Muscle of leg (tissue), 11 donors: ENCODE measurements around the gene CLEC3A. TPM values are rescaled to one million over a fixed set of nuclear protein-coding genes. Genes with fewer than 3 reads are reported as not detected.

Experiments used
- DNase-seq: peaks from one replicate; pipeline ENCODE4 v3.0.0; 2013
- H3K27ac ChIP-seq: one replicate; pipeline ENCODE4 v1.5.1; 2013; ENCODE audit warnings: mild to moderate bottlenecking, low read length, control low read depth
- H3K27me3 ChIP-seq: one replicate; pipeline ENCODE4 v1.6.1; 2013; ENCODE audit warnings: low read length; ENCODE audit not compliant: control insufficient read depth, insufficient read depth
- H3K36me3 ChIP-seq: one replicate; pipeline ENCODE4 v1.6.1; 2013; ENCODE audit warnings: low read length; ENCODE audit not compliant: control insufficient read depth, insufficient read depth
- H3K4me1 ChIP-seq: one replicate; pipeline ENCODE4 v1.6.1; 2013; ENCODE audit warnings: low read length; ENCODE audit not compliant: control insufficient read depth, insufficient read depth
- H3K4me3 ChIP-seq: one replicate; pipeline ENCODE4 v1.5.1; 2013; ENCODE audit warnings: low read length, control low read depth
- H3K9me3 ChIP-seq: replicated peaks from 2 replicates; pipeline ENCODE4 v1.6.1; 2013; ENCODE audit warnings: low read depth, low read length; ENCODE audit not compliant: control insufficient read depth
- WGBS: methylation state at CpG from one replicate; pipeline ENCODE4 v1.1.5; 2013; ENCODE audit warnings: missing lambda C conversion rate; ENCODE audit not compliant: insufficient coverage; 5-methylcytosine and 5-hydroxymethylcytosine counted together
- polyA plus RNA-seq, 8 donors: library from polyadenylated mRNA; unstranded; fragments of 120-200 nt; gene quantifications; one replicate each; pipeline versions ENCODE4 v1.2.1 to v1.2.3, GENCODE V29; 2013; ENCODE audit warnings: inconsistent platforms in 1 of 8, low replicate concordance in 1 of 8; ENCODE audit not compliant: insufficient read length in 8 of 8, insufficient read depth in 1 of 8
- total RNA-seq: library from RNA; stranded (reverse); fragments of 120-200 nt; gene quantifications from one replicate; pipeline ENCODE4 v1.2.4, GENCODE V29; 2013

CLEC3A gene
- total and polyA plus RNA-seq, 9 donors: 0.10 TPM; not detected in 8

- no peak for DNase-seq
- WGBS: no CpG with 5 or more reads among the region's 5 CpGs
- H3K36me3 ChIP-seq: no peaks in the 10 kb centered on the region
- H3K4me1 ChIP-seq: no peaks in the 10 kb centered on the region
- no peak overlapping the region for H3K27ac ChIP-seq
- no peaks in the 10 kb centered on the region for H3K27me3 ChIP-seq
- no peaks in the 10 kb centered on the region for H3K9me3 ChIP-seq
- H3K4me3 ChIP-seq: no peak overlapping the region
These were observed 37.9 kb downstream of the CLEC3A start for GRCh38 chr16:78060295-78060694.

- Histone ChIP-seq H3K4me3 (no peak overlapping the region), H3K27me3 (no peaks in the 10 kb centered on the region), H3K27ac (no peak overlapping the region), H3K9me3 (no peaks in the 10 kb centered on the region), H3K36me3 (no peaks in the 10 kb centered on the region), H3K4me1 (no peaks in the 10 kb centered on the region)
- no peak for DNase-seq
- no CpG with 5 or more reads among the region's 5 CpGs for WGBS
These were observed 38.5 kb downstream of the CLEC3A start for GRCh38 chr16:78060809-78061208.

- no peak for DNase-seq
- WGBS: 58% methylated on average over 2 of the region's 4 CpGs
- no peaks in the 10 kb centered on the region for H3K4me1 ChIP-seq
- H3K27me3 ChIP-seq: no peaks in the 10 kb centered on the region
- H3K9me3 ChIP-seq: no peaks in the 10 kb centered on the region
- no peaks in the 10 kb centered on the region for H3K36me3 ChIP-seq
- no peak overlapping the region for H3K27ac ChIP-seq
- H3K4me3 ChIP-seq: no peak overlapping the region
These were observed 43.0 kb downstream of the CLEC3A start for GRCh38 chr16:78065319-78065718.

DNA sequence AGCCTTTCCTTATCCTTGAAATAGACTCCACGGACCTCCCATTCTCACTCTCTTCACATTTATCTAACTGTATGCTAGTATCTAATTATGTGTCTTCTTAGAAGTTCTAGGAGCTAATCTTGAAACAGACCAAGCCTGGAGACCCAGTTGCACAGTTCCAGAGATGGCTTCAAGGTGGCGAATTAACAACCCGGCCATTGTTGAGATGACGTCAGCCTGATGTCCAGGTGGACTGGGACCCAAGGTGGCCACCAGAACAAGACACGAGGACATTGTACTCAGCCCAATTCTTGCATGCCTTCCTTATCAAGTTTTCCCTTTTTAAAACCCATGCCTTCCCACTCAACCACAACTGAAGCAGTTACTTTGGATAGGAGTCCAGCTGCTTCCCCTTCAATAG lies 47.6 kb downstream of the CLEC3A start:
- Histone ChIP-seq H3K4me3 (no peak overlapping the region), H3K4me1 (no peaks in the 10 kb centered on the region), H3K27ac (no peak overlapping the region), H3K27me3 (peaks cover 4% of the 10 kb centered on the region), H3K36me3 (no peaks in the 10 kb centered on the region), H3K9me3 (no peaks in the 10 kb centered on the region)
- no peak for DNase-seq
- 93% methylated on average over 4 of the region's 5 CpGs for WGBS

DNA sequence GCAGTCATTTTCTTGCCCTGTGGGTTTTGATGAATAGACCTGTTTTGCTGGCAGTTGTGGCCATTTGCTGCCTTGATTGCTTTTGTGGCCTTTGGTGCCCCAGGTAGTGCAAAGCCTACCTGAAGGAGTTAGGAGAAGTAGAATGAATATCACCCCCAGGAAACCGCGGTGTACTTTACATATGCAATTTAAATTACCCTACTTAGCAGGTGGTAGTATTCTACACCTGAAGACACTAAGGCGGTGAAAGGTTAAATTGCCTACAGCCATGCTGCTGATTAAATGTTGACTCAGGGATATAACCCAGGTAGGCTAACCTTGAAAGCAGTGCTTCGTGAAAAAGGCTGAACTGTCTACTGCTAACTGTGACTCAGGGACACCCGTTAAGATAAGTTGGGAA lies 49.9 kb downstream of the CLEC3A start:
- no peak overlapping the region for H3K4me3 ChIP-seq
- no peak overlapping the region for H3K27ac ChIP-seq
- no peaks in the 10 kb centered on the region for H3K4me1 ChIP-seq
- peaks cover 6% of the 10 kb centered on the region for H3K27me3 ChIP-seq
- no peak for DNase-seq
- no peaks in the 10 kb centered on the region for H3K9me3 ChIP-seq
- no CpG with 5 or more reads among the region's 5 CpGs for WGBS
- H3K36me3 ChIP-seq: no peaks in the 10 kb centered on the region

DNA sequence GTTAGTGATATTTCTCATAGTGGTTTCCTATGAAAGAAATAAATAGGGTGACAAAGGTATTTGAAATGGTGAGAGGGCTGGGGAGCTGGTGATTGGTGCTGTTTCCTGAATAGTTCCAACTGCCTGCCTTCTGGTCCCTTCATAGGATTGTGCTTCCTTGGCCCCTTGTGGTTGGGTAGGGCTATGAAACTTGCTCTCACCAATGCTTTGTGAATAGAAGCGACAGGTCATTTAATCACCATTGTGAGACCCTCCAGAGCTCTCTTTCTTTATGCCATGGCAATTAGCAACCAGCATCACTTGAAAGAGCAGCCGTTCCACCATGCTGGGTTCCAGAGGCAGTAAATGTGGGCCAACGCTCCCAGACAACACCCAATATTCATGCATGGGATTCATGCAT lies 53.5 kb downstream of the CLEC3A start:
- Histone ChIP-seq H3K9me3 (no peaks in the 10 kb centered on the region), H3K4me3 (no peak overlapping the region), H3K4me1 (no peaks in the 10 kb centered on the region), H3K27ac (no peak overlapping the region), H3K27me3 (peaks cover 6% of the 10 kb centered on the region), H3K36me3 (no peaks in the 10 kb centered on the region)
- DNase-seq: no peak
- 67% methylated on average over 1 of the region's 3 CpGs for WGBS

DNA sequence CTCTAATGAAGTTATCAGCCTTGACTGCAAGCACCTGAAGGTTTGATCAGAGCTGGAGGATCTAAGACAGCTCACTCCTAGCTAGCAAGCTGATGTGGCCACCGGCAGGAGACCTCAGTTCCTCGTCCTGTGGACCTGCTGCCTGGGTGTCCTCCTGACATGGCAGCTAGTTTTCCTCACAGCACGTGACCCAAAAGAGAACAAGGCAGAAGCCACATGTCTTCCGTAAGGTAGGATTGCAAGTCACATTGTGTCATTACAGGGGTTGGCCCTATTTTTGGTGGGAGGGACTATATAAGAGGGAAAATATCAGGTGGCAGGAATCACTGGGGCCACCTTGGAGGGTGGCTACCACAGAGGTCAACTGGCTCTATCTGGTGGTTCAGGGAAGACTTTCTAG lies 59.0 kb downstream of the CLEC3A start:
- Histone ChIP-seq H3K4me1 (no peaks in the 10 kb centered on the region), H3K4me3 (no peak overlapping the region), H3K27me3 (no peaks in the 10 kb centered on the region), H3K36me3 (no peaks in the 10 kb centered on the region), H3K9me3 (no peaks in the 10 kb centered on the region), H3K27ac (no peak overlapping the region)
- no peak for DNase-seq
- 91% methylated on average over 4 of the region's 4 CpGs for WGBS

Other genes starting within 250 kb of the CLEC3A start
- 1.9 TPM for gene VAT1L, start 234.0 kb upstream of the CLEC3A start, total RNA-seq
- 1 to 10 TPM; 1.1 to 8.1 (median 3.2) TPM for gene VAT1L, start 234.0 kb upstream of the CLEC3A start, polyA plus RNA-seq
- gene WWOX, start 77.1 kb downstream of the CLEC3A start, total RNA-seq: 12.2 TPM
- 10 to 100 TPM in 7 of 8 donors, 1 to 10 TPM in 1; 8.1 to 15.8 (median 11.7) TPM for gene WWOX, start 77.1 kb downstream of the CLEC3A start, polyA plus RNA-seq